Calu3 (cell line): ENCODE measurements around the gene MYO10. TPM values are rescaled to one million over a fixed set of nuclear protein-coding genes. Genes with fewer than 3 reads are reported as not detected.

Source experiments
- BruUV-seq: library from RNA; stranded (reverse); fragments of 400-500 nt; replicated peaks from 2 replicates; lab custom pipeline; 2021; lab: Mats Ljungman, UMichigan
- CTCF ChIA-PET: fragments of 300-600 bp; sonication (Branson Sonifier 250); formaldehyde crosslinking; loops from one replicate; lab custom pipeline; 2022; ENCODE audit warnings: antibody characterized with exemption; lab: Charles Lee
- DNase-seq: peaks from one replicate; pipeline ENCODE4 v3.0.0; 2022
- H3K27ac Mint-ChIP-seq: one replicate; pipeline ENCODE4 v1.8.0; 2022; ENCODE audit warnings: mixed read lengths; ENCODE audit not compliant: unreplicated experiment
- H3K27me3 Mint-ChIP-seq: one replicate; pipeline ENCODE4 v1.8.0; 2022; ENCODE audit warnings: mixed read lengths; ENCODE audit not compliant: unreplicated experiment
- H3K36me3 Mint-ChIP-seq: one replicate; pipeline ENCODE4 v1.8.0; 2022; ENCODE audit warnings: mild to moderate bottlenecking, moderate library complexity, mixed read lengths; ENCODE audit not compliant: insufficient read depth, unreplicated experiment
- H3K4me1 Mint-ChIP-seq: one replicate; pipeline ENCODE4 v1.8.0; 2022; ENCODE audit warnings: mild to moderate bottlenecking, low read depth, mixed read lengths; ENCODE audit not compliant: unreplicated experiment
- H3K4me3 Mint-ChIP-seq: one replicate; pipeline ENCODE4 v1.8.0; 2022; ENCODE audit warnings: mild to moderate bottlenecking, low read depth, moderate library complexity, mixed read lengths; ENCODE audit not compliant: unreplicated experiment
- H3K9me3 Mint-ChIP-seq: one replicate; pipeline ENCODE4 v1.8.0; 2022; ENCODE audit warnings: low read depth, mixed read lengths; ENCODE audit not compliant: unreplicated experiment
- intact Hi-C: fragments of 100-400 bp; cut with micrococcal nuclease; formaldehyde crosslinking; loops from one replicate; pipeline ENCODE4 v1.10.0; 2022; ENCODE audit not compliant: unreplicated experiment
- total RNA-seq: library from RNA; stranded (reverse); gene quantifications from 2 replicates; pipeline ENCODE4 v1.2.3, GENCODE V29; 2022
- TF ChIP-seq, protein P1 (sequence below): fragments of 200-600 bp; IDR thresholded peaks from one replicate; pipeline ENCODE4 v1.8.0; 2022; ENCODE audit warnings: antibody characterized with exemption; ENCODE audit not compliant: unreplicated experiment

The MYO10 gene
- total RNA-seq, 1 experiment from 2014 or later = 101 TPM

DNA sequence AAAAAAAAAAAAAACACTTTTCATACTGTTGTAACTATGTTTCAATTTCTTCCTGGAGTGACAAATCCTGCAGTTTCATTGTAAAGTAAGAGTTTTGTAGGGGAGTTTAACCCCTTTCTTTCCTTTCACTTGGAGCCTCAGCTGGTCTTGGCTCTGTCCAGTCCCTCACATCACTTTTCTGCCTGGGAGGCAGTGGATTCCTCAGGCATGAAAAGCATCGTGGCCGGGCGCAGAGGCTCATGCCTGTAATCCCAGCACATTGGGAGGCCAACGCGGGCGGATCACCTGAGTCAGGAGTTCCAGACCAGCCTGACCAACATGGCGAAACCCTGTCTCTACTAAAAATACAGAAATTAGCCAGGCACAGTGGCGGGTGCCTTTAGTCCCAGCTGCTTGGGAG, 45.6 kb upstream of the MYO10 start:
- Mint-ChIP-seq H3K4me3 (no peak overlapping the region), H3K9me3 (no peaks in the 10 kb centered on the region), H3K27ac (no peak overlapping the region), H3K27me3 (no peaks in the 10 kb centered on the region), H3K36me3 (no peaks in the 10 kb centered on the region), H3K4me1 (peaks cover 9% of the 10 kb centered on the region)
- CTCF ChIA-PET = interaction anchor here (0.6 kb wide), 1 partner anchor 19 kb away, joined by 8 read pairs; no protein-coding TSS in a partner anchor
- DNase-seq = no peak
- TF ChIP-seq, protein P1, sequence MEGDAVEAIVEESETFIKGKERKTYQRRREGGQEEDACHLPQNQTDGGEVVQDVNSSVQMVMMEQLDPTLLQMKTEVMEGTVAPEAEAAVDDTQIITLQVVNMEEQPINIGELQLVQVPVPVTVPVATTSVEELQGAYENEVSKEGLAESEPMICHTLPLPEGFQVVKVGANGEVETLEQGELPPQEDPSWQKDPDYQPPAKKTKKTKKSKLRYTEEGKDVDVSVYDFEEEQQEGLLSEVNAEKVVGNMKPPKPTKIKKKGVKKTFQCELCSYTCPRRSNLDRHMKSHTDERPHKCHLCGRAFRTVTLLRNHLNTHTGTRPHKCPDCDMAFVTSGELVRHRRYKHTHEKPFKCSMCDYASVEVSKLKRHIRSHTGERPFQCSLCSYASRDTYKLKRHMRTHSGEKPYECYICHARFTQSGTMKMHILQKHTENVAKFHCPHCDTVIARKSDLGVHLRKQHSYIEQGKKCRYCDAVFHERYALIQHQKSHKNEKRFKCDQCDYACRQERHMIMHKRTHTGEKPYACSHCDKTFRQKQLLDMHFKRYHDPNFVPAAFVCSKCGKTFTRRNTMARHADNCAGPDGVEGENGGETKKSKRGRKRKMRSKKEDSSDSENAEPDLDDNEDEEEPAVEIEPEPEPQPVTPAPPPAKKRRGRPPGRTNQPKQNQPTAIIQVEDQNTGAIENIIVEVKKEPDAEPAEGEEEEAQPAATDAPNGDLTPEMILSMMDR = no peak
- BruUV-seq = no TSS peak
- intact Hi-C loops = no loop called here

DNA sequence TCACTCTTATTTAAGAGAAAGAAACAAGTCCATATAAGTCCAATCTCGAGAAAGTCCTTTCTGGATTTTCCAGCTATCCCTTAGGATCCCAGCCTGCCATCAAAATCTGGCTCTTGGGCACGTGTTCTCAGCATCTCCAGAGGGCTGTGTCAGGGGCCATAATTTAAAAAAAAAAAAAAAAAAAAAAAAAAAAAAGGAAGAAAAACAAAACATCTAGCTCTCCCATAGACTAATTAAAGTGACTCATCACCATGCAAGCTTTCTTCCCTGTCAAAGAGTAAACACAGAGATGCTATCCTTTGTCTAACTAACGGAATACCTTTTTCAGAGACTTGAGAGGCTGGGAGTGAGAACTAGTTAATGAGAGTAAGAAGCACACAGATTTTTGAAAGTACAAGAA, 44.9 kb upstream of the MYO10 start:
- Mint-ChIP-seq H3K4me3 (no peak overlapping the region), H3K4me1 (peaks cover 9% of the 10 kb centered on the region), H3K36me3 (no peaks in the 10 kb centered on the region), H3K27me3 (no peaks in the 10 kb centered on the region), H3K9me3 (no peaks in the 10 kb centered on the region), H3K27ac (no peak overlapping the region)
- no TSS peak for BruUV-seq
- intact Hi-C loops = no loop called here
- TF ChIP-seq, protein P1 = no peak
- DNase-seq = no peak
- CTCF ChIA-PET = interaction anchor here (0.6 kb wide), 1 partner anchor 20 kb away, joined by 8 read pairs; no protein-coding TSS in a partner anchor

GRCh38 chr5:16978296-16978695, 42.2 kb upstream of the MYO10 start:
- Mint-ChIP-seq H3K36me3 (no peaks in the 10 kb centered on the region), H3K4me1 (peaks cover 9% of the 10 kb centered on the region), H3K4me3 (no peak overlapping the region), H3K9me3 (no peaks in the 10 kb centered on the region), H3K27ac (no peak overlapping the region), H3K27me3 (no peaks in the 10 kb centered on the region)
- CTCF ChIA-PET = no interaction called here
- intact Hi-C loops = no loop called here
- BruUV-seq = no TSS peak
- DNase-seq = no peak
- TF ChIP-seq, protein P1 = no peak

DNA sequence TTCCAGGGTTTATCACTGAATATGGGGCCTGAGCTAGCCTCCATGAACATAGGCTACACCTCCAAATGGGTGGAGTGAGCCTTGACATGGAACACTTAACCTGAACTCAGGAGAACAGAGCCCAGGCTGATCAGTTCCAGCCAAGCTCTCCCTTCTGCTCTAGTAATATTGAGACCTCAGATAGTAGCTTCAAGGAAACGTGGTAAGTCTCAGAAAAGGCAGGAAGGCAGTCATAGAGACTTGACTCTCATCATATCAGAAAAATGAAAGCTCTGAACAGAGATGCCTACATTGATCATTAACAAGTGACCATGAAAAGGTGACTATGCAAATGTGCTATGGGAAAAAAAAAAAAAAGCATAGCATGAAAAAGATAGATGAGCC, 40.5 kb upstream of the MYO10 start:
- CTCF ChIA-PET = interaction anchor here (0.6 to 0.7 kb wide), 3 partner anchors 66 to 1474 kb away, joined by 3 to 6 read pairs (median 3); no protein-coding TSS in a partner anchor
- no peaks in the 10 kb centered on the region for H3K36me3 Mint-ChIP-seq
- TF ChIP-seq, protein P1 = no peak
- H3K9me3 Mint-ChIP-seq = no peaks in the 10 kb centered on the region
- H3K4me1 Mint-ChIP-seq = peaks cover 9% of the 10 kb centered on the region
- H3K27ac Mint-ChIP-seq = no peak overlapping the region
- no TSS peak for BruUV-seq
- no peak overlapping the region for H3K4me3 Mint-ChIP-seq
- DNase-seq = no peak
- intact Hi-C loops = no loop called here
- H3K27me3 Mint-ChIP-seq = no peaks in the 10 kb centered on the region
